Kidney epithelial cell (primary cell): ENCODE measurements around the gene BRAT1. TPM values are rescaled to one million over a fixed set of nuclear protein-coding genes. Genes with fewer than 3 reads are reported as not detected.

Source experiments
- DNase-seq: peaks from one replicate; pipeline ENCODE4 v3.0.0-alpha.2; 2010; ENCODE audit warnings: low read depth
- H3K27me3 ChIP-seq: 2 replicates; pipeline ENCODE4 v1.6.0; 2011; ENCODE audit warnings: low read length; ENCODE audit not compliant: control insufficient read depth, insufficient read depth
- H3K36me3 ChIP-seq: 2 replicates; pipeline ENCODE4 v1.5.1; 2011; ENCODE audit warnings: low read length; ENCODE audit not compliant: control insufficient read depth, insufficient read depth
- H3K4me3 ChIP-seq: 2 replicates; pipeline ENCODE4 v1.5.1; 2011; ENCODE audit warnings: low read depth, mild to moderate bottlenecking, control low read depth, low read length
- total RNA-seq: library from RNA; depleted of rRNA; stranded (reverse); fragments of >200 nt; gene quantifications from 2 replicates; pipeline ENCODE4 v1.2.3, GENCODE V29; 2015
- TF ChIP-seq, protein P1 (sequence below): IDR thresholded peaks from 2 replicates; pipeline ENCODE4 v1.5.1; 2011; ENCODE audit warnings: mild to moderate bottlenecking, moderate library complexity, low read length, control low read depth, inconsistent platforms; ENCODE audit not compliant: insufficient read depth, poor library complexity, severe bottlenecking

BRAT1 gene
- total RNA-seq, 1 donor from 2014 or later: 40.1 TPM

GRCh38 chr7:2499181-2499580, 56.1 kb downstream of the BRAT1 start:
- no peak overlapping the region for H3K4me3 ChIP-seq
- H3K36me3 ChIP-seq: no peaks in the 10 kb centered on the region
- TF ChIP-seq, protein P1, sequence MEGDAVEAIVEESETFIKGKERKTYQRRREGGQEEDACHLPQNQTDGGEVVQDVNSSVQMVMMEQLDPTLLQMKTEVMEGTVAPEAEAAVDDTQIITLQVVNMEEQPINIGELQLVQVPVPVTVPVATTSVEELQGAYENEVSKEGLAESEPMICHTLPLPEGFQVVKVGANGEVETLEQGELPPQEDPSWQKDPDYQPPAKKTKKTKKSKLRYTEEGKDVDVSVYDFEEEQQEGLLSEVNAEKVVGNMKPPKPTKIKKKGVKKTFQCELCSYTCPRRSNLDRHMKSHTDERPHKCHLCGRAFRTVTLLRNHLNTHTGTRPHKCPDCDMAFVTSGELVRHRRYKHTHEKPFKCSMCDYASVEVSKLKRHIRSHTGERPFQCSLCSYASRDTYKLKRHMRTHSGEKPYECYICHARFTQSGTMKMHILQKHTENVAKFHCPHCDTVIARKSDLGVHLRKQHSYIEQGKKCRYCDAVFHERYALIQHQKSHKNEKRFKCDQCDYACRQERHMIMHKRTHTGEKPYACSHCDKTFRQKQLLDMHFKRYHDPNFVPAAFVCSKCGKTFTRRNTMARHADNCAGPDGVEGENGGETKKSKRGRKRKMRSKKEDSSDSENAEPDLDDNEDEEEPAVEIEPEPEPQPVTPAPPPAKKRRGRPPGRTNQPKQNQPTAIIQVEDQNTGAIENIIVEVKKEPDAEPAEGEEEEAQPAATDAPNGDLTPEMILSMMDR: no peak
- no peak for DNase-seq
- H3K27me3 ChIP-seq: peaks cover 38% of the 10 kb centered on the region

DNA sequence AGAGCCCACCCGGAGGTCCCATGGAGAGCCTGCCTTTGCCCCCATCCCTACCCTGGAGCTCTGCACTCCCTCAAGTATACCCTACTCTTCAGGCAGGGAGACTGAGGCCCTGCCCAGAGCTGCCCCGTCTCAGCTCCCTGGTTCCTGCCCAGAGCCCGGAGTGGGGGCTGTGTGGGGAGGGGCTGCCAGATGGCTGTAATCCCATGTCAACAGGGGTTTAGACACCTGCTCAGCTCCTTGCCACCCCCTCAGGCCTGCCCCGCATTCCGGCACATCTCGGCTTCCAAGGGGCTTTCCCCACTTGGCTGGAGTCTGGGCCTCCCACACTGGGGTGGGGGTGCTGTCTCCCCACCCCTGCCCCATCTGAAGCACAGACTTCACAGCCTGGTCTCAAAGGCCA, 56.6 kb downstream of the BRAT1 start:
- TF ChIP-seq, protein P1: no peak
- no peaks in the 10 kb centered on the region for H3K36me3 ChIP-seq
- DNase-seq: no peak
- H3K4me3 ChIP-seq: no peak overlapping the region
- peaks cover 38% of the 10 kb centered on the region for H3K27me3 ChIP-seq

DNA sequence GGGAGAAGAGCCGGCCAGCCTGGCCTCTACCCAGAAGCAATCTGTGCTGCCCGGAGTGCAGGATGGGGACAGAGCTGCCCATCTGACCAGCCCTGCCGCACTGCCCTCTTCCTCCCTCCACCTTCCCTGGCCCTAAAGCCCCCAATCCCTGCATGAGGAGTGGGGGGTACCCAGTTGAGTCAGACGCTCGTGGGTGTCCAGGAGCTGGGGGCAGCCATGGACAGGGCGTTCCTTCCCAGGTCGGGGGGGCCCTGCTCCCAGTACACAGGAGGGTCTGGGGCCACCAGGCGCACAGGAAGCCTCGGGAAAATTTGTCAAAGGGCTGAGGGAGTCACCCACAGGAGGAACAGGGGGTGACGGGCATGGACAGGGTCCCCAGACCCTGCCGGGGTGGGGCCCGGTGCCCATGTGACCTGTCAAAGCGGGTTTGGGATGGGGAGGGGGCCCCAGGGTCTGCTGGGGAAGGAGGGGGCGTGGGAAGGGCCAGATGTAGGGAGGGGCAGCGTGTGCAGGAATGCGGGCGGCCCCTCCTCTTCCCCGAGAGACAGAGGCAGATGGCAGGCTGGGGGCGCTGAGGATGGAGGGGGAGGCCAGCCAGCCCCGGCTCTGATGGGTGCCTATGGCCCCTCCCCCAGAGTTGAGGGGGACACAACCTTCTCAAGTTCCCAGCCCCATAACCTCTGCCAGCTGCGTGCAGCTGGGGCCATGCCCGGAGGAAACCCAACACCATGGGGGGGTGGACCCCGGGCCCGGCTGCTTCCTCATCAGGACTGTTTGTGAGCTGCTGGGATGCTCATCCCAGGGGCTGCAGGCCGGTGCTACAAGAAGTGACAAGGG, 57.6 kb downstream of the BRAT1 start:
- no peak for DNase-seq
- Histone ChIP-seq H3K4me3 (no peak overlapping the region), H3K27me3 (peaks cover 40% of the 10 kb centered on the region), H3K36me3 (no peaks in the 10 kb centered on the region)
- TF ChIP-seq, protein P1: no peak

DNA sequence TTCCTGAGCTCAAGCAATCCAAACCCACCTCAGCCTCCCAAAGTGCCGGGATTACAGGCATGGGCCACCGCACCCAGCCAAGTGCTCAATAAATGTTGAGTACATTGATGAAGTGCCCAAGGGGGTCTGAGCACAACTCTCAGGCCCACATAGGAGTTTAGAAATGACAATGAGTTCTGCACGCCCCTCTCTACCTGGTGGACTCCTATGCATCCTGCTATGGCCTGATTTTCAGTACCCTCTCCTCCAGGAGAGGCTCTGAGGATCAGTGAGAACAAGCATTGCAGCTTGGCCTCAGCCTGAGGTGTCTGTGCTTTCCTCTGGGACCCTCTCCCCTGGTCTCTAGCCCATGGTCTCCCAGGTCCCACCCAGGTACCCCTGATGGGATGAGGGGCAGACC, 58.3 kb downstream of the BRAT1 start:
- Histone ChIP-seq H3K36me3 (no peaks in the 10 kb centered on the region), H3K4me3 (no peak overlapping the region), H3K27me3 (peaks cover 40% of the 10 kb centered on the region)
- TF ChIP-seq, protein P1: no peak
- no peak for DNase-seq

- H3K36me3 ChIP-seq: no peaks in the 10 kb centered on the region
- no peak overlapping the region for H3K4me3 ChIP-seq
- no peak for DNase-seq
- peaks cover 40% of the 10 kb centered on the region for H3K27me3 ChIP-seq
- TF ChIP-seq, protein P1: no peak
Observed at GRCh38 chr7:2496375-2496774, 58.9 kb downstream of the BRAT1 start.
